ENCODE data around the gene PTPRK. TPM values are rescaled to one million over a fixed set of nuclear protein-coding genes. Genes with fewer than 3 reads are reported as not detected.

PTPRK gene
- total RNA-seq, 2 experiments from 2014 or later, result not detected

- no peak overlapping the region for H3K4me3 ChIP-seq (ENCODE audit: low read depth, low read length, poor library complexity, severe bottlenecking)
- no peak overlapping the region for H2AFZ ChIP-seq (ENCODE audit: low read length)
- no TSS peak for BruUV-seq (replicated peaks)
- H3K79me2 ChIP-seq (ENCODE audit: insufficient read depth, low read depth, low read length), result no peaks in the 10 kb centered on the region
- intact Hi-C loops (cut with micrococcal nuclease; ENCODE audit: unreplicated experiment), result no loop called here
- H3K9me3 ChIP-seq (ENCODE audit: low read length), result no peaks in the 10 kb centered on the region
- no peak overlapping the region for H3K27ac ChIP-seq (ENCODE audit: low read depth, low read length, poor library complexity, severe bottlenecking)
- TF ChIP-seq EZH2phosphoT487 (IDR thresholded peaks at IDR 0.05; ENCODE audit: borderline replicate concordance, low read depth, low read length) (no peak), CTCF (conservative IDR thresholded peaks at IDR 0.05; ENCODE audit: low read length) (no peak)
- H3K4me1 ChIP-seq (ENCODE audit: insufficient read depth, low read length, poor library complexity, severe bottlenecking), result no peaks in the 10 kb centered on the region
- H3K9me2 ChIP-seq (ENCODE audit: insufficient read depth, low read length), result no peaks in the 10 kb centered on the region
- H3K4me2 ChIP-seq (ENCODE audit: low read length), result no peak overlapping the region
- no peak for DNase-seq (ENCODE audit: low spot score)
- H3K36me3 ChIP-seq (ENCODE audit: insufficient read depth, low read length), result no peaks in the 10 kb centered on the region
- CTCF ChIA-PET (ENCODE audit: unreplicated experiment), result no interaction called here
- H4K20me1 ChIP-seq (ENCODE audit: insufficient read depth, low read length), result no peaks in the 10 kb centered on the region
- POLR2A ChIA-PET, result interaction anchor here (0.7 kb wide), 2 partner anchors 64 to 312 kb away, joined by 3 to 6 read pairs; no protein-coding TSS in a partner anchor
These were observed 55.6 kb downstream of the PTPRK start for GRCh38 chr6:128464790-128465189.

- H3K4me3 ChIP-seq (ENCODE audit: low read depth, low read length, poor library complexity, severe bottlenecking), result no peak overlapping the region
- H2AFZ ChIP-seq (ENCODE audit: low read length), result no peak overlapping the region
- no peak overlapping the region for H3K4me2 ChIP-seq (ENCODE audit: low read length)
- CTCF ChIA-PET (ENCODE audit: unreplicated experiment), result no interaction called here
- BruUV-seq (replicated peaks), result no TSS peak
- no peaks in the 10 kb centered on the region for H3K4me1 ChIP-seq (ENCODE audit: insufficient read depth, low read length, poor library complexity, severe bottlenecking)
- H3K27ac ChIP-seq (ENCODE audit: low read depth, low read length, poor library complexity, severe bottlenecking), result no peak overlapping the region
- H3K36me3 ChIP-seq (ENCODE audit: insufficient read depth, low read length), result no peaks in the 10 kb centered on the region
- POLR2A ChIA-PET, result no interaction called here
- H3K79me2 ChIP-seq (ENCODE audit: insufficient read depth, low read depth, low read length), result no peaks in the 10 kb centered on the region
- no peaks in the 10 kb centered on the region for H3K9me3 ChIP-seq (ENCODE audit: low read length)
- TF ChIP-seq CTCF (conservative IDR thresholded peaks at IDR 0.05; ENCODE audit: low read length) (no peak), EZH2phosphoT487 (IDR thresholded peaks at IDR 0.05; ENCODE audit: borderline replicate concordance, low read depth, low read length) (no peak)
- H3K9me2 ChIP-seq (ENCODE audit: insufficient read depth, low read length), result no peaks in the 10 kb centered on the region
- DNase-seq (ENCODE audit: low spot score), result no peak
- no peaks in the 10 kb centered on the region for H4K20me1 ChIP-seq (ENCODE audit: insufficient read depth, low read length)
- intact Hi-C loops (cut with micrococcal nuclease; ENCODE audit: unreplicated experiment), result no loop called here
These were observed 56.5 kb downstream of the PTPRK start for GRCh38 chr6:128463942-128464341.

- TF ChIP-seq CTCF (conservative IDR thresholded peaks at IDR 0.05; ENCODE audit: low read length) (no peak), EZH2phosphoT487 (IDR thresholded peaks at IDR 0.05; ENCODE audit: borderline replicate concordance, low read depth, low read length) (no peak)
- Histone ChIP-seq H3K4me3 (ENCODE audit: low read depth, low read length, poor library complexity, severe bottlenecking) (no peak overlapping the region), H3K9me2 (ENCODE audit: insufficient read depth, low read length) (no peaks in the 10 kb centered on the region), H3K9me3 (ENCODE audit: low read length) (no peaks in the 10 kb centered on the region), H3K4me1 (ENCODE audit: insufficient read depth, low read length, poor library complexity, severe bottlenecking) (no peaks in the 10 kb centered on the region), H3K79me2 (ENCODE audit: insufficient read depth, low read depth, low read length) (no peaks in the 10 kb centered on the region), H3K27ac (ENCODE audit: low read depth, low read length, poor library complexity, severe bottlenecking) (no peak overlapping the region), H3K36me3 (ENCODE audit: insufficient read depth, low read length) (no peaks in the 10 kb centered on the region), H4K20me1 (ENCODE audit: insufficient read depth, low read length) (no peaks in the 10 kb centered on the region), H2AFZ (ENCODE audit: low read length) (no peak overlapping the region), H3K4me2 (ENCODE audit: low read length) (no peak overlapping the region)
- no TSS peak for BruUV-seq (replicated peaks)
- intact Hi-C loops (cut with micrococcal nuclease; ENCODE audit: unreplicated experiment), result no loop called here
- POLR2A ChIA-PET, result no interaction called here
- no peak for DNase-seq (ENCODE audit: low spot score)
- CTCF ChIA-PET (ENCODE audit: unreplicated experiment), result no interaction called here
These were observed 58.9 kb downstream of the PTPRK start for GRCh38 chr6:128461501-128461900.
